HepG2 (cell line): Measurements from ENCODE around the gene WTAP. TPM values are rescaled to one million over a fixed set of nuclear protein-coding genes. Genes with fewer than 3 reads are reported as not detected.
A peak's percentile ranks its signal among the peaks of the same experiment; 100 is the strongest.

ENCODE experiments used
- ADNP ChIP-seq: sonication (generic); formaldehyde crosslinking; IDR thresholded peaks from 2 replicates; pipeline ENCODE4 v1.4.0; 2020; ENCODE audit warnings: missing genetic modification reagents
- ARNT ChIP-seq: fragments of 450-650 bp; IDR thresholded peaks from 2 replicates; pipeline ENCODE4 v1.6.1; 2017
- CHD2 ChIP-seq: IDR thresholded peaks from 2 replicates; pipeline ENCODE4 v1.6.1; 2011; ENCODE audit warnings: low read depth, low read length, improper control_type of control experiment
- HMGXB3 ChIP-seq: sonication (generic); formaldehyde crosslinking; IDR thresholded peaks from 2 replicates; pipeline ENCODE4 v1.4.0; 2020; ENCODE audit warnings: missing genetic modification reagents, borderline replicate concordance
- JUNB ChIP-seq: sonication (generic); formaldehyde crosslinking; IDR thresholded peaks from 2 replicates; pipeline ENCODE4 v1.8.0; 2022; ENCODE audit warnings: missing genetic modification reagents, mild to moderate bottlenecking, borderline replicate concordance
- KLF15 ChIP-seq: sonication (generic); formaldehyde crosslinking; IDR thresholded peaks from 2 replicates; pipeline ENCODE4 v1.8.1; 2023; ENCODE audit warnings: borderline replicate concordance, mild to moderate bottlenecking, inconsistent platforms, missing genetic modification reagents, mixed read lengths
- MIER2 ChIP-seq: IDR thresholded peaks from 2 replicates; pipeline ENCODE4 v1.6.1; 2016; ENCODE audit warnings: missing biosample characterization, missing genetic modification reagents
- MXD4 ChIP-seq: IDR thresholded peaks from 2 replicates; pipeline ENCODE4 v1.6.1; 2016; ENCODE audit warnings: mild to moderate bottlenecking, missing biosample characterization, missing genetic modification reagents
- RBAK ChIP-seq: sonication (generic); formaldehyde crosslinking; IDR thresholded peaks from 2 replicates; pipeline ENCODE4 v1.5.1; 2020; ENCODE audit warnings: mild to moderate bottlenecking, missing genetic modification reagents
- U2AF1 ChIP-seq: fragments of 200-400 bp; formaldehyde crosslinking; optimal IDR thresholded peaks from 2 replicates; pipeline ENCODE3; 2017; ENCODE audit warnings: mild to moderate bottlenecking, low read depth, low read length
- ZBTB1 ChIP-seq: sonication (generic); formaldehyde crosslinking; IDR thresholded peaks from 2 replicates; pipeline ENCODE4 v1.4.0; 2020; ENCODE audit warnings: missing genetic modification reagents, borderline replicate concordance
- ZBTB44 ChIP-seq: sonication (generic); formaldehyde crosslinking; IDR thresholded peaks from 2 replicates; pipeline ENCODE4 v1.4.0; 2020; ENCODE audit warnings: missing genetic modification reagents
- ZKSCAN1 ChIP-seq: fragments of 150-350 bp; IDR thresholded peaks from 2 replicates; pipeline ENCODE4 v1.6.1; 2014; ENCODE audit warnings: low read length
- ZNF441 ChIP-seq: sonication (generic); formaldehyde crosslinking; IDR thresholded peaks from 2 replicates; pipeline ENCODE4 v1.7.0; 2021; ENCODE audit warnings: missing genetic modification reagents, borderline replicate concordance
- ZNF646 ChIP-seq: sonication (generic); formaldehyde crosslinking; IDR thresholded peaks from 2 replicates; pipeline ENCODE4 v1.9.0; 2021; ENCODE audit warnings: mild to moderate bottlenecking, missing genetic modification reagents
- ZNF672 ChIP-seq: sonication (generic); formaldehyde crosslinking; IDR thresholded peaks from 2 replicates; pipeline ENCODE4 v1.8.1; 2022; ENCODE audit warnings: missing genetic modification reagents
- polyA plus RNA-seq, 8 experiments: library from polyadenylated mRNA; depleted of rRNA in 3 of 8; stranded (reverse) in 7 of 8; unstranded in 1 of 8; fragments of >200 nt; fragmentation: Illumina TruSeq in 4 of 8; extraction: Trizol in 4 of 8; gene quantifications; 2 replicates each; pipeline versions ENCODE4 v1.2.1 to v1.2.3, GENCODE V29; 2011 to 2016; ENCODE audit warnings: low read depth in 4 of 8, missing spikeins in 1 of 8, mixed read lengths in 1 of 8; ENCODE audit not compliant: insufficient read depth in 1 of 8
- total RNA-seq, 5 experiments: library from RNA; depleted of rRNA; stranded (reverse); fragments of >200 nt; fragmentation: Illumina TruSeq; extraction: Trizol; gene quantifications; 2 replicates each; pipeline ENCODE4 v1.2.3, GENCODE V29; 2016; ENCODE audit warnings: low read depth in 1 of 5

Gene WTAP
- total and polyA plus RNA-seq, 2 of the 13 experiments (the other 11 are each of a cell fraction or from before 2014, with no cell fraction given) = 31.6 to 167 TPM

GRCh38 chr6:159693128-159693893, 34.0 kb upstream of the WTAP start, which contains the start of gene SOD2 (continued):
- TF ChIP-seq JUNB (CRISPR knock-in tag) (no peak), CHD2 (no peak), ZKSCAN1 (no peak), ZNF672 (CRISPR knock-in tag) (no peak), MXD4 (CRISPR knock-in tag) (peak; percentile 68), ZNF646 (CRISPR knock-in tag) (no peak), ZNF441 (CRISPR knock-in tag) (peak; percentile 83), MIER2 (CRISPR knock-in tag) (peak; percentile 6; the same call in 1 of the 2 replicates), KLF15 (CRISPR knock-in tag) (peak; percentile 59; the same call in 1 of the 2 replicates), ZBTB44 (peak; percentile 91), HMGXB3 (no peak), ARNT (no peak), U2AF1 (peak; percentile 92), RBAK (no peak), ZBTB1 (CRISPR knock-in tag) (no peak), ADNP (CRISPR knock-in tag) (no peak)
